ENCODE results near the gene BPGM.

GRCh38 chr7:134669388-134669787 lies 22.7 kb downstream of the BPGM start:
- TF ChIP-seq POLR2A (IDR thresholded peaks at IDR 0.05) (no peak), CTCF (IDR thresholded peaks at IDR 0.05) (no peak)

Data from heart left ventricle (tissue), 13 donors.